Fibroblast of lung (primary cell): Measurements from ENCODE around the gene SNX20. TPM values are rescaled to one million over a fixed set of nuclear protein-coding genes. Genes with fewer than 3 reads are reported as not detected.

Experiments
- DNase-seq, 2 donors: peaks; one replicate each; pipeline versions ENCODE4 v3.0.0 to v3.0.0-alpha.2; 2010; ENCODE audit warnings: low read depth in 2 of 2
- H2AFZ ChIP-seq: 2 replicates; pipeline ENCODE4 v1.5.1; 2012; ENCODE audit warnings: low read length, control low read depth, inconsistent platforms
- H3K27ac ChIP-seq: 2 replicates; pipeline ENCODE4 v1.5.1; 2011; ENCODE audit warnings: low read length, control low read depth; ENCODE audit not compliant: insufficient read depth
- H3K27me3 ChIP-seq: 2 replicates; pipeline ENCODE4 v1.5.1; 2011; ENCODE audit warnings: mild to moderate bottlenecking, low read length; ENCODE audit not compliant: control insufficient read depth, insufficient read depth
- H3K36me3 ChIP-seq: 2 replicates; pipeline ENCODE4 v1.5.1; 2011; ENCODE audit warnings: low read length; ENCODE audit not compliant: control insufficient read depth, insufficient read depth
- H3K4me1 ChIP-seq: 2 replicates; pipeline ENCODE4 v1.5.1; 2011; ENCODE audit warnings: low read length; ENCODE audit not compliant: control insufficient read depth, insufficient read depth; ENCODE audit errors: extremely low read depth
- H3K4me2 ChIP-seq: 2 replicates; pipeline ENCODE4 v1.5.1; 2011; ENCODE audit warnings: low read length, control low read depth; ENCODE audit not compliant: insufficient read depth; ENCODE audit errors: extremely low read depth
- H3K4me3 ChIP-seq, 4 experiments: fragments of 200-600 bp in 1 of 4; sonication (generic) in 1 of 4; replicated peaks in 1 of 4; 2 replicates each; pipeline ENCODE4 v1.5.1; 2011 to 2016; ENCODE audit warnings: low read length in 4 of 4, low read depth in 3 of 4, mild to moderate bottlenecking in 3 of 4, control low read depth in 2 of 4, inconsistent platforms in 1 of 4, mixed read lengths in 1 of 4; ENCODE audit not compliant: insufficient read depth in 1 of 4; ENCODE audit errors: control extremely low read depth in 1 of 4
- H3K79me2 ChIP-seq: 2 replicates; pipeline ENCODE4 v1.5.1; 2012; ENCODE audit warnings: mild to moderate bottlenecking, low read length, inconsistent platforms; ENCODE audit not compliant: control insufficient read depth, insufficient read depth
- H3K9ac ChIP-seq: 2 replicates; pipeline ENCODE4 v1.5.1; 2011; ENCODE audit warnings: mild to moderate bottlenecking, low read length, control low read depth; ENCODE audit not compliant: insufficient read depth
- H3K9me3 ChIP-seq: 2 replicates; pipeline ENCODE4 v1.5.1; 2012; ENCODE audit warnings: low read depth, low read length; ENCODE audit not compliant: control insufficient read depth, insufficient read depth
- H4K20me1 ChIP-seq: 2 replicates; pipeline ENCODE4 v1.5.1; 2011; ENCODE audit warnings: low read length; ENCODE audit not compliant: control insufficient read depth, insufficient read depth; ENCODE audit errors: extremely low read depth
- EZH2 ChIP-seq: IDR thresholded peaks from 2 replicates; pipeline ENCODE4 v1.5.1; 2012; ENCODE audit warnings: low read length, control low read depth, mild to moderate bottlenecking; ENCODE audit errors: missing control alignments
- polyA plus RNA-seq, 2 donors: library from polyadenylated mRNA; depleted of rRNA in 1 of 2; stranded (reverse) in 1 of 2; unstranded in 1 of 2; fragments of >200 nt; gene quantifications; 2 replicates each; pipeline ENCODE4 v1.2.1, GENCODE V29; 2011 to 2012; ENCODE audit warnings: missing spikeins in 1 of 2
- total RNA-seq: library from RNA; depleted of rRNA; stranded (reverse); fragments of >200 nt; gene quantifications from 2 replicates; pipeline ENCODE4 v1.2.1, GENCODE V29; 2014
- TF ChIP-seq, protein P1 (sequence below), 2 donors: IDR thresholded peaks in 1 of 2; conservative IDR thresholded peaks in 1 of 2; 1 replicate in 1 of 2; 2 replicates in 1 of 2; pipeline ENCODE4 v1.5.1; 2011 to 2012; ENCODE audit warnings: low read length in 2 of 2, control low read depth in 1 of 2, inconsistent platforms in 1 of 2, low read depth in 1 of 2, mild to moderate bottlenecking in 1 of 2

SNX20 gene
- total and polyA plus RNA-seq, 2 donors (not counting 1 experiment from before 2014, with no cell fraction given), result not detected

- Histone ChIP-seq H3K27ac (no peak overlapping the region), H3K4me1 (no peaks in the 10 kb centered on the region), H3K9ac (no peak overlapping the region), H3K9me3 (no peaks in the 10 kb centered on the region), H3K27me3 (peaks cover 4% of the 10 kb centered on the region), H3K4me3 (no peak overlapping the region), H3K4me2 (no peak overlapping the region), H3K79me2 (no peaks in the 10 kb centered on the region), H4K20me1 (no peaks in the 10 kb centered on the region), H3K36me3 (no peaks in the 10 kb centered on the region), H2AFZ (no peak overlapping the region)
- no peak for TF ChIP-seq EZH2
- no peak for DNase-seq
Measured at GRCh38 chr16:50642349-50642748, 38.8 kb downstream of the SNX20 start.

- TF ChIP-seq, protein P1, sequence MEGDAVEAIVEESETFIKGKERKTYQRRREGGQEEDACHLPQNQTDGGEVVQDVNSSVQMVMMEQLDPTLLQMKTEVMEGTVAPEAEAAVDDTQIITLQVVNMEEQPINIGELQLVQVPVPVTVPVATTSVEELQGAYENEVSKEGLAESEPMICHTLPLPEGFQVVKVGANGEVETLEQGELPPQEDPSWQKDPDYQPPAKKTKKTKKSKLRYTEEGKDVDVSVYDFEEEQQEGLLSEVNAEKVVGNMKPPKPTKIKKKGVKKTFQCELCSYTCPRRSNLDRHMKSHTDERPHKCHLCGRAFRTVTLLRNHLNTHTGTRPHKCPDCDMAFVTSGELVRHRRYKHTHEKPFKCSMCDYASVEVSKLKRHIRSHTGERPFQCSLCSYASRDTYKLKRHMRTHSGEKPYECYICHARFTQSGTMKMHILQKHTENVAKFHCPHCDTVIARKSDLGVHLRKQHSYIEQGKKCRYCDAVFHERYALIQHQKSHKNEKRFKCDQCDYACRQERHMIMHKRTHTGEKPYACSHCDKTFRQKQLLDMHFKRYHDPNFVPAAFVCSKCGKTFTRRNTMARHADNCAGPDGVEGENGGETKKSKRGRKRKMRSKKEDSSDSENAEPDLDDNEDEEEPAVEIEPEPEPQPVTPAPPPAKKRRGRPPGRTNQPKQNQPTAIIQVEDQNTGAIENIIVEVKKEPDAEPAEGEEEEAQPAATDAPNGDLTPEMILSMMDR (conservative IDR thresholded peaks at IDR 0.05 in 1 of 2, IDR thresholded peaks at IDR 0.05 in 1 of 2; ENCODE audit: low read depth in 1 of 2, low read length in 2 of 2), result no peak
- no peak for TF ChIP-seq EZH2
- Histone ChIP-seq H3K9me3 (no peaks in the 10 kb centered on the region), H3K79me2 (no peaks in the 10 kb centered on the region), H3K27ac (no peak overlapping the region), H3K36me3 (no peaks in the 10 kb centered on the region), H3K27me3 (peaks cover 4% of the 10 kb centered on the region), H3K4me2 (no peak overlapping the region), H2AFZ (no peak overlapping the region), H3K9ac (no peak overlapping the region), H3K4me3 (no peak overlapping the region), H3K4me1 (no peaks in the 10 kb centered on the region), H4K20me1 (no peaks in the 10 kb centered on the region)
- DNase-seq, result no peak
Measured at GRCh38 chr16:50641818-50642187, 39.3 kb downstream of the SNX20 start.

DNA sequence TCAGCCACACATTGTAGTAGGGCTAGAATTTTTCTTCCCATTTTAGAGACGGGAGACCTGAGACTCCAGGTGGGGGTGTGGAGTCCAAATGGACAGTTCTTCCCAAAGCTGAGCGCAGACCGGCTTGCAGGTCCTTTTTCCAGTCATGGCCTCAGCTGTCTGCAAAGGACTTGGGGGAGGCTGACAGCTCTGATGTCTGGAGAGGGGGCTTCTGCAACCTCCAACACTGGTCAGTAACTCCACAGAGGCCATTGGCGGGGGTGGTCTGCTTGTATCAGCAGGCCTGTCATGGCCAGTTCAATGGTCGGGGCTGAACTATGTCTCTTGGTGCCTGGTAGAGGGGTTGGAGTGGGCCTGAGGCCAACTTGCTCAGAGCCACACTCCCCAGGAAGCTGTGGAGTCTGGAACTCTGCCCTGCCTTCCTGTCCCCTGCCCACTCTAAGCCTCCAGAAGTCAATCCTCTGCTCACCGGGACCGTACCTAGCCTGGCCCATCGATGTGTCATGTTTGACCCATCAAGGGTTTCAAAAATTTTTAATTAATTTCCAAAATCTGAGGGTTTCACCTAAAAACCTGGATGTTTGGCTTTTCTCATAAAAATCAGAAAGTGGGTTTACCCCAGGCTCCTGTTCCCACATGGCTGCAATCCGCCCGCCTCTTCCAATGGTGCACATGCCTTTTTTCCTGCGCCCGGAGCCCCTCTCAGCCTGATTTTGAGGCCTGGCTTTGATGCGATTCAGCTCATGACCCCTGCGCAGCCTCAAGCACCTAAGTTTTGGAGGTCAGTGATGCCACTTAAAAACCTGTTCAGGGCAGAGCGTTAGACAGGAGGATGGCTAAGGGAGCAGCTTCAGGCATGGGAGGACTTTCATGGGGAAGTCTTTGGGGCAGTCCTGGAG is 39.9 kb downstream of the SNX20 start:
- TF ChIP-seq, protein P1 (conservative IDR thresholded peaks at IDR 0.05 in 1 of 2, IDR thresholded peaks at IDR 0.05 in 1 of 2; ENCODE audit: low read depth in 1 of 2, low read length in 2 of 2), result no peak
- no peak for TF ChIP-seq EZH2
- Histone ChIP-seq H3K4me1 (no peaks in the 10 kb centered on the region), H3K9ac (no peak overlapping the region), H3K27me3 (peaks cover 4% of the 10 kb centered on the region), H3K36me3 (no peaks in the 10 kb centered on the region), H3K79me2 (no peaks in the 10 kb centered on the region), H2AFZ (no peak overlapping the region), H3K9me3 (no peaks in the 10 kb centered on the region), H3K4me2 (no peak overlapping the region), H3K27ac (no peak overlapping the region), H4K20me1 (no peaks in the 10 kb centered on the region), H3K4me3 (no peak overlapping the region)
- DNase-seq, result no peak
